Measurements from ENCODE around the gene APLP2. TPM values are rescaled to one million over a fixed set of nuclear protein-coding genes. Genes with fewer than 3 reads are reported as not detected.

The APLP2 gene
- total and polyA plus RNA-seq, 8 donors, result 41.1 to 563 (median 147) TPM

GRCh38 chr11:130110339-130111108 is 40.8 kb downstream of the APLP2 start:
- TF ChIP-seq POLR2AphosphoS5 (IDR thresholded peaks at IDR 0.05) (no peak), EP300 (IDR thresholded peaks at IDR 0.05) (no peak), CTCF (IDR thresholded peaks at IDR 0.05) (no peak), POLR2A (IDR thresholded peaks at IDR 0.05) (no peak)
- Histone ChIP-seq H3K36me3 (peaks cover 15 to 43% (median 35%) of the 10 kb centered on the region in 4 donors), H3K4me1 (peaks cover 0 to 15% (median 8%) of the 10 kb centered on the region in 4 donors), H3K27me3 (no peaks in the 10 kb centered on the region), H3K27ac (no peak overlapping the region), H3K4me3 (no peak overlapping the region), H3K9me3 (no peaks in the 10 kb centered on the region)
- 83 to 89% (median 87%) methylated on average over 7 of the region's 7 CpGs for WGBS, 5 donors
- intact Hi-C loops (cut with DNase I; ENCODE audit: low total_unique reads), result no loop called here
- no peak for DNase-seq

- Histone ChIP-seq H3K9me3 (no peaks in the 10 kb centered on the region), H3K27ac (no peak overlapping the region), H3K36me3 (peaks cover 15 to 46% (median 36%) of the 10 kb centered on the region in 4 donors), H3K27me3 (no peaks in the 10 kb centered on the region), H3K4me1 (peaks cover 0 to 22% (median 9%) of the 10 kb centered on the region in 4 donors), H3K4me3 (no peak overlapping the region)
- intact Hi-C loops (cut with DNase I; ENCODE audit: low total_unique reads), result no loop called here
- TF ChIP-seq EP300 (IDR thresholded peaks at IDR 0.05), result no peak
- no peak for TF ChIP-seq CTCF (IDR thresholded peaks at IDR 0.05)
- no peak for TF ChIP-seq POLR2A (IDR thresholded peaks at IDR 0.05)
- WGBS, 5 donors, result 93 to 97% (median 96%) methylated on average over 10 of the region's 10 CpGs
- DNase-seq, result no peak
Measured at GRCh38 chr11:130112071-130112830, 42.6 kb downstream of the APLP2 start.

GRCh38 chr11:130114281-130114680 is 44.6 kb downstream of the APLP2 start:
- H3K9me3 ChIP-seq, result no peaks in the 10 kb centered on the region
- H3K36me3 ChIP-seq, result peaks cover 15 to 46% (median 38%) of the 10 kb centered on the region in 4 donors
- H3K27me3 ChIP-seq, result no peaks in the 10 kb centered on the region
- intact Hi-C loops (cut with DNase I; ENCODE audit: low total_unique reads), result no loop called here
- TF ChIP-seq POLR2A (IDR thresholded peaks at IDR 0.05) (no peak), EP300 (IDR thresholded peaks at IDR 0.05) (no peak), POLR2AphosphoS5 (IDR thresholded peaks at IDR 0.05) (no peak), CTCF (IDR thresholded peaks at IDR 0.05) (no peak)
- DNase-seq, result no peak
- no peak overlapping the region for H3K27ac ChIP-seq
- no peak overlapping the region for H3K4me3 ChIP-seq
- WGBS, 5 donors, result 79 to 89% (median 84%) methylated on average over 5 of the region's 5 CpGs
- H3K4me1 ChIP-seq, result peaks cover 0 to 38% (median 19%) of the 10 kb centered on the region in 4 donors

- Histone ChIP-seq H3K4me3 (no peak overlapping the region), H3K4me1 (peaks cover 0 to 42% (median 21%) of the 10 kb centered on the region in 4 donors), H3K36me3 (peaks cover 15 to 42% (median 35%) of the 10 kb centered on the region in 4 donors), H3K9me3 (no peaks in the 10 kb centered on the region), H3K27ac (no peak overlapping the region), H3K27me3 (no peaks in the 10 kb centered on the region)
- TF ChIP-seq CTCF (IDR thresholded peaks at IDR 0.05), result no peak
- no peak for TF ChIP-seq EP300 (IDR thresholded peaks at IDR 0.05)
- no peak for TF ChIP-seq POLR2A (IDR thresholded peaks at IDR 0.05)
- TF ChIP-seq POLR2AphosphoS5 (IDR thresholded peaks at IDR 0.05), result no peak
- no peak for DNase-seq
- intact Hi-C loops (cut with DNase I; ENCODE audit: low total_unique reads), result no loop called here
- WGBS, 5 donors, result 69 to 86% (median 77%) methylated on average over 4 of the region's 4 CpGs
Measured at GRCh38 chr11:130114726-130115125, 45.0 kb downstream of the APLP2 start.
